ENCODE results near the gene GLI3. TPM values are rescaled to one million over a fixed set of nuclear protein-coding genes. Genes with fewer than 3 reads are reported as not detected.
A peak's percentile ranks its signal among the peaks of the same experiment; 100 is the strongest.

The GLI3 gene
- total RNA-seq = not detected in 2 replicates

GRCh38 chr7:42236976-42237810 lies at the start of gene GLI3:
TSS of gene GLI3 (minus strand) at chr7:42237209. CDS start at chr7:42223253, 13,956 bp downstream.
- H3K27ac Mint-ChIP-seq = no peak within 1 kb of the TSS
- H3K9me3 Mint-ChIP-seq = no peaks in the 10 kb centered on the region
- no peaks in the 10 kb centered on the region for H3K4me1 Mint-ChIP-seq (ENCODE audit: low read depth)
- peaks cover 67% of the 10 kb centered on the region for H3K27me3 Mint-ChIP-seq (ENCODE audit: insufficient read depth)
- no peak for DNase-seq (ENCODE audit: low spot score)
- peak within 1 kb of the TSS; percentile 80 for H3K4me3 Mint-ChIP-seq
- no peaks in the 10 kb centered on the region for H3K36me3 Mint-ChIP-seq (ENCODE audit: low read depth)
- intact Hi-C loops (cut with micrococcal nuclease) = loop anchor here (10.0 kb wide), 1 partner anchor 628 kb away; no protein-coding TSS in a partner anchor

- H3K27me3 Mint-ChIP-seq (ENCODE audit: insufficient read depth) = no peaks in the 10 kb centered on the region
- H3K9me3 Mint-ChIP-seq = no peaks in the 10 kb centered on the region
- H3K4me1 Mint-ChIP-seq (ENCODE audit: low read depth) = no peaks in the 10 kb centered on the region
- H3K36me3 Mint-ChIP-seq (ENCODE audit: low read depth) = no peaks in the 10 kb centered on the region
- H3K27ac Mint-ChIP-seq = no peak overlapping the region
- intact Hi-C loops (cut with micrococcal nuclease) = no loop called here
- DNase-seq (ENCODE audit: low spot score) = no peak
- H3K4me3 Mint-ChIP-seq = no peak overlapping the region
Observed at GRCh38 chr7:42285383-42285824, 48.4 kb upstream of the GLI3 start.

- H3K4me1 Mint-ChIP-seq (ENCODE audit: low read depth) = no peaks in the 10 kb centered on the region
- H3K27ac Mint-ChIP-seq = no peak overlapping the region
- H3K36me3 Mint-ChIP-seq (ENCODE audit: low read depth) = no peaks in the 10 kb centered on the region
Observed at GRCh38 chr7:42283553-42283952, 46.5 kb upstream of the GLI3 start.

GRCh38 chr7:42278344-42278743 lies 41.3 kb upstream of the GLI3 start:
- intact Hi-C loops (cut with micrococcal nuclease) = no loop called here
- H3K4me1 Mint-ChIP-seq (ENCODE audit: low read depth) = no peaks in the 10 kb centered on the region
- no peaks in the 10 kb centered on the region for H3K9me3 Mint-ChIP-seq
- H3K4me3 Mint-ChIP-seq = no peak overlapping the region
- peaks cover 2% of the 10 kb centered on the region for H3K27me3 Mint-ChIP-seq (ENCODE audit: insufficient read depth)
- no peak for DNase-seq (ENCODE audit: low spot score)
- H3K27ac Mint-ChIP-seq = no peak overlapping the region
- no peaks in the 10 kb centered on the region for H3K36me3 Mint-ChIP-seq (ENCODE audit: low read depth)

More at GRCh38 chr7:42283553-42283952, 46.5 kb upstream of the GLI3 start:
- DNase-seq (ENCODE audit: low spot score) = no peak
- intact Hi-C loops (cut with micrococcal nuclease) = no loop called here
- Mint-ChIP-seq H3K9me3 (no peaks in the 10 kb centered on the region), H3K27me3 (ENCODE audit: insufficient read depth) (no peaks in the 10 kb centered on the region), H3K4me3 (no peak overlapping the region)

- H3K4me3 Mint-ChIP-seq = no peak overlapping the region
- peaks cover 2% of the 10 kb centered on the region for H3K27me3 Mint-ChIP-seq (ENCODE audit: insufficient read depth)
- H3K27ac Mint-ChIP-seq = no peak overlapping the region
- H3K4me1 Mint-ChIP-seq (ENCODE audit: low read depth) = no peaks in the 10 kb centered on the region
- H3K9me3 Mint-ChIP-seq = no peaks in the 10 kb centered on the region
- intact Hi-C loops (cut with micrococcal nuclease) = no loop called here
- H3K36me3 Mint-ChIP-seq (ENCODE audit: low read depth) = no peaks in the 10 kb centered on the region
- DNase-seq (ENCODE audit: low spot score) = no peak
Observed at GRCh38 chr7:42274053-42274452, 37.0 kb upstream of the GLI3 start.

- no peak overlapping the region for H3K27ac Mint-ChIP-seq
Observed at GRCh38 chr7:42272793-42273665, 36.0 kb upstream of the GLI3 start.

GRCh38 chr7:42269161-42269560 lies 32.2 kb upstream of the GLI3 start:
- H3K27me3 Mint-ChIP-seq (ENCODE audit: insufficient read depth) = peaks cover 2% of the 10 kb centered on the region
- no peaks in the 10 kb centered on the region for H3K36me3 Mint-ChIP-seq (ENCODE audit: low read depth)
- intact Hi-C loops (cut with micrococcal nuclease) = no loop called here
- no peak for DNase-seq (ENCODE audit: low spot score)
- H3K9me3 Mint-ChIP-seq = no peaks in the 10 kb centered on the region
- H3K27ac Mint-ChIP-seq = no peak overlapping the region
- no peak overlapping the region for H3K4me3 Mint-ChIP-seq
- H3K4me1 Mint-ChIP-seq (ENCODE audit: low read depth) = no peaks in the 10 kb centered on the region

More at GRCh38 chr7:42272793-42273665, 36.0 kb upstream of the GLI3 start:
- Mint-ChIP-seq H3K36me3 (ENCODE audit: low read depth) (no peaks in the 10 kb centered on the region), H3K27me3 (ENCODE audit: insufficient read depth) (peaks cover 2% of the 10 kb centered on the region), H3K4me3 (no peak overlapping the region), H3K9me3 (no peaks in the 10 kb centered on the region), H3K4me1 (ENCODE audit: low read depth) (no peaks in the 10 kb centered on the region)
- intact Hi-C loops (cut with micrococcal nuclease) = no loop called here
- no peak for DNase-seq (ENCODE audit: low spot score)

GRCh38 chr7:42264702-42265101 lies 27.7 kb upstream of the GLI3 start:
- H3K4me1 Mint-ChIP-seq (ENCODE audit: low read depth) = no peaks in the 10 kb centered on the region
- no peaks in the 10 kb centered on the region for H3K36me3 Mint-ChIP-seq (ENCODE audit: low read depth)
- no peak for DNase-seq (ENCODE audit: low spot score)
- intact Hi-C loops (cut with micrococcal nuclease) = no loop called here
- peaks cover 2% of the 10 kb centered on the region for H3K27me3 Mint-ChIP-seq (ENCODE audit: insufficient read depth)
- no peak overlapping the region for H3K4me3 Mint-ChIP-seq
- H3K27ac Mint-ChIP-seq = no peak overlapping the region
- H3K9me3 Mint-ChIP-seq = no peaks in the 10 kb centered on the region

- Mint-ChIP-seq H3K4me3 (no peak overlapping the region), H3K27me3 (ENCODE audit: insufficient read depth) (peaks cover 2% of the 10 kb centered on the region), H3K27ac (no peak overlapping the region), H3K9me3 (no peaks in the 10 kb centered on the region), H3K4me1 (ENCODE audit: low read depth) (no peaks in the 10 kb centered on the region), H3K36me3 (ENCODE audit: low read depth) (no peaks in the 10 kb centered on the region)
- DNase-seq (ENCODE audit: low spot score) = no peak
- intact Hi-C loops (cut with micrococcal nuclease) = no loop called here
Observed at GRCh38 chr7:42263971-42264370, 27.0 kb upstream of the GLI3 start.

GRCh38 chr7:42262964-42263363 lies 26.0 kb upstream of the GLI3 start:
- no peaks in the 10 kb centered on the region for H3K4me1 Mint-ChIP-seq (ENCODE audit: low read depth)
- H3K27me3 Mint-ChIP-seq (ENCODE audit: insufficient read depth) = peaks cover 2% of the 10 kb centered on the region
- no peak overlapping the region for H3K27ac Mint-ChIP-seq
- intact Hi-C loops (cut with micrococcal nuclease) = no loop called here
- no peak for DNase-seq (ENCODE audit: low spot score)
- no peak overlapping the region for H3K4me3 Mint-ChIP-seq
- no peaks in the 10 kb centered on the region for H3K36me3 Mint-ChIP-seq (ENCODE audit: low read depth)
- no peaks in the 10 kb centered on the region for H3K9me3 Mint-ChIP-seq

- Mint-ChIP-seq H3K9me3 (peaks cover 3% of the 10 kb centered on the region), H3K4me1 (ENCODE audit: low read depth) (no peaks in the 10 kb centered on the region), H3K4me3 (no peak overlapping the region), H3K27ac (no peak overlapping the region), H3K36me3 (ENCODE audit: low read depth) (no peaks in the 10 kb centered on the region), H3K27me3 (ENCODE audit: insufficient read depth) (no peaks in the 10 kb centered on the region)
- no peak for DNase-seq (ENCODE audit: low spot score)
- intact Hi-C loops (cut with micrococcal nuclease) = no loop called here
Observed at GRCh38 chr7:42254217-42254616, 17.2 kb upstream of the GLI3 start.

GRCh38 chr7:42253316-42253715 lies 16.3 kb upstream of the GLI3 start:
- Mint-ChIP-seq H3K27me3 (ENCODE audit: insufficient read depth) (no peaks in the 10 kb centered on the region), H3K36me3 (ENCODE audit: low read depth) (no peaks in the 10 kb centered on the region), H3K9me3 (peaks cover 3% of the 10 kb centered on the region), H3K4me1 (ENCODE audit: low read depth) (no peaks in the 10 kb centered on the region), H3K4me3 (no peak overlapping the region), H3K27ac (no peak overlapping the region)
- intact Hi-C loops (cut with micrococcal nuclease) = no loop called here
- no peak for DNase-seq (ENCODE audit: low spot score)

GRCh38 chr7:42250411-42250810 lies 13.4 kb upstream of the GLI3 start:
- Mint-ChIP-seq H3K4me1 (ENCODE audit: low read depth) (no peaks in the 10 kb centered on the region), H3K27me3 (ENCODE audit: insufficient read depth) (no peaks in the 10 kb centered on the region), H3K36me3 (ENCODE audit: low read depth) (no peaks in the 10 kb centered on the region), H3K27ac (no peak overlapping the region), H3K4me3 (no peak overlapping the region), H3K9me3 (peaks cover 3% of the 10 kb centered on the region)
- DNase-seq (ENCODE audit: low spot score) = no peak
- intact Hi-C loops (cut with micrococcal nuclease) = no loop called here

Measured in activated T-helper 1 cell treated with anti-CD3 and anti-CD28 coated beads, Interleukin-12 subunit alpha, Interleukin-12 subunit beta, Interleukin-2, Interleukin-4 antibody, amounts not matched to agents 30 ng/mL and 10 ng/mL and 1 ng/mL, durations not matched to agents 14 hours and 24 hours and 36 hours (primary cell).